GM23338 (cell line): ENCODE results near the gene MLKL. TPM values are rescaled to one million over a fixed set of nuclear protein-coding genes. Genes with fewer than 3 reads are reported as not detected.

Experiments used
- ATAC-seq: fragments of 200-7000 bp; cut with Tn5 transposase; 3 replicates; pipeline ENCODE4 v1.9.1; 2020
- DNase-seq: peaks from one replicate; pipeline ENCODE4 v3.0.0-alpha.2; 2015; ENCODE audit warnings: low spot score
- H2AFZ ChIP-seq: fragments of 200-600 bp; sonication (generic); 2 replicates; pipeline ENCODE4 v1.8.0; 2016; ENCODE audit warnings: antibody characterized with exemption, mild to moderate bottlenecking, moderate library complexity
- H3F3A ChIP-seq: fragments of 200-600 bp; sonication (generic); replicated peaks from 2 replicates; pipeline ENCODE4 v1.8.0; 2017; ENCODE audit warnings: antibody characterized with exemption, mixed run types, low read depth
- H3K27ac ChIP-seq: fragments of 200-600 bp; sonication (generic); 2 replicates; pipeline ENCODE4 v1.6.1; 2016; ENCODE audit warnings: low read depth
- H3K27me3 ChIP-seq: fragments of 200-600 bp; sonication (generic); 2 replicates; pipeline ENCODE4 v1.8.0; 2016; ENCODE audit warnings: mild to moderate bottlenecking, mixed run types, moderate library complexity; ENCODE audit not compliant: insufficient read depth
- H3K36me3 ChIP-seq: fragments of 200-600 bp; sonication (generic); 2 replicates; pipeline ENCODE4 v1.8.0; 2016; ENCODE audit warnings: mild to moderate bottlenecking; ENCODE audit not compliant: insufficient read depth
- H3K4me1 ChIP-seq: fragments of 200-600 bp; sonication (generic); 2 replicates; pipeline ENCODE4 v1.8.0; 2016; ENCODE audit warnings: mild to moderate bottlenecking, moderate library complexity; ENCODE audit not compliant: insufficient read depth
- H3K4me2 ChIP-seq: fragments of 200-600 bp; sonication (generic); 2 replicates; pipeline ENCODE4 v1.7.1; 2017; ENCODE audit warnings: mixed run types
- H3K4me3 ChIP-seq: fragments of 200-600 bp; sonication (generic); 2 replicates; pipeline ENCODE4 v1.6.1; 2016; ENCODE audit warnings: mixed run types
- H3K79me2 ChIP-seq: fragments of 200-600 bp; sonication (generic); replicated peaks from 2 replicates; pipeline ENCODE4 v1.8.0; 2017; ENCODE audit warnings: mild to moderate bottlenecking; ENCODE audit not compliant: insufficient read depth
- H3K9me2 ChIP-seq: fragments of 200-600 bp; sonication (generic); 2 replicates; pipeline ENCODE4 v1.8.0; 2017; ENCODE audit not compliant: insufficient read depth
- H4K20me1 ChIP-seq: fragments of 200-600 bp; sonication (generic); replicated peaks from 2 replicates; pipeline ENCODE4 v1.8.0; 2017; ENCODE audit warnings: mild to moderate bottlenecking; ENCODE audit not compliant: insufficient read depth
- H3K27ac Mint-ChIP-seq: 2 replicates; pipeline ENCODE4 v1.8.0; 2020; ENCODE audit warnings: inconsistent platforms, mild to moderate bottlenecking, moderate library complexity, mixed read lengths
- H3K27me3 Mint-ChIP-seq: 3 replicates; pipeline ENCODE4 v1.8.0; 2022; ENCODE audit warnings: low read depth, mild to moderate bottlenecking, moderate library complexity, mixed read lengths, inconsistent platforms; ENCODE audit not compliant: insufficient read depth, poor library complexity
- H3K36me3 Mint-ChIP-seq: 3 replicates; pipeline ENCODE4 v1.8.0; 2021; ENCODE audit warnings: low read depth, mild to moderate bottlenecking, inconsistent platforms, moderate library complexity, mixed read lengths
- H3K4me1 Mint-ChIP-seq: 3 replicates; pipeline ENCODE4 v1.8.0; 2020; ENCODE audit warnings: mild to moderate bottlenecking, inconsistent platforms, mixed read lengths
- H3K4me3 Mint-ChIP-seq: 3 replicates; pipeline ENCODE4 v1.8.0; 2021; ENCODE audit warnings: moderate library complexity, mild to moderate bottlenecking, inconsistent platforms, mixed read lengths
- H3K9me3 Mint-ChIP-seq: 3 replicates; pipeline ENCODE4 v1.8.0; 2020; ENCODE audit warnings: moderate library complexity, mild to moderate bottlenecking, inconsistent platforms, mixed read lengths
- CREB1 ChIP-seq: fragments of 250-450 bp; sonication (Bioruptor Pico); IDR thresholded peaks from 2 replicates; pipeline ENCODE4 v1.5.0; 2020; ENCODE audit warnings: low read depth, mild to moderate bottlenecking, moderate library complexity
- JUNB ChIP-seq: IDR thresholded peaks from one replicate; pipeline ENCODE4 v1.6.1; 2016; ENCODE audit warnings: antibody characterized with exemption; ENCODE audit not compliant: unreplicated experiment
- NANOG ChIP-seq: IDR thresholded peaks from 2 replicates; pipeline ENCODE4 v1.6.1; 2016; ENCODE audit warnings: antibody characterized with exemption, borderline replicate concordance
- REST ChIP-seq: IDR thresholded peaks from one replicate; pipeline ENCODE4 v1.6.1; 2018; ENCODE audit warnings: antibody characterized with exemption; ENCODE audit not compliant: unreplicated experiment
- polyA plus RNA-seq: library from polyadenylated mRNA; unstranded; fragments of >200 nt; fragmentation: Nextera tagmentation; extraction: Ambion mirVana; gene quantifications from 2 replicates; pipeline ENCODE4 v1.2.1, GENCODE V29; 2016
- total RNA-seq: library from RNA; depleted of rRNA; stranded (reverse); fragments of >200 nt; shearing (Covaris generic); gene quantifications from 2 replicates; pipeline ENCODE4 v1.2.3, GENCODE V29; 2014
- TF ChIP-seq, protein P1 (sequence below): IDR thresholded peaks from 2 replicates; pipeline ENCODE4 v1.6.1; 2016; ENCODE audit warnings: antibody characterized with exemption

The MLKL gene
- total and polyA plus RNA-seq, 2 experiments from 2014 or later = 5.1 to 9.7 TPM

DNA sequence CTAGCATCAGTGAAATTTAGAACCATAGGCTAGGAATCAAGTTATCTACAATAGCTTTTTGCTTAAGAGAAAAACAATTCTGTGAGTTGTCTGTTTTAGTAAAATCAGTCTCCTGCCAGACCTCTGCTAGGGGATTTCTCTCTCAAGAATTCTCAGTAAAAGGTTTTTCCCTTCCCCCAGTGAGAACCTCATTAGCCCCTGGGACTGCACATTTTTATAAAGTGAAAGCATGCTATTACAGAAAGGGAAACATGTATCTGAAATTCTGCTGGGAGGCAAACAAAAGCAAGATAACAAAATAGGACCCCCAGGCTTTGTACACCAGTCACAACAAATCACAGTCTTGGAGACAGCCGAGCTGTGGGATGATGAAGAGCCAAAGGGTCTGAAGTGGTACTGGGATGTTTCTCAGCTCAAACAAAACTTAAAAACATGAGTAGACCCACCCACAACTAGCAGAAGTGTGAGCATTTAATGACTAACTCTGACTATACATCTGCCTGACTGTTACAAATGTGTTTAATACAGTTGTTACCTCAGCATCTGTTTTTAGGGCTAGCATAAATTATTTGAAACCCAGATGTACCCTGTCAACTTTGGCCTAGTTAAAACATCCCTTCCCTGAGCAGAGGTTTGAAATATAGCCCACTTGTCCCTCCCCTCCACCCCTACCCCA is 73.8 kb downstream of the MLKL start (continued):
- TF ChIP-seq REST (no peak), CREB1 (CRISPR knock-in tag) (no peak), JUNB (no peak), NANOG (no peak)
- TF ChIP-seq, protein P1, sequence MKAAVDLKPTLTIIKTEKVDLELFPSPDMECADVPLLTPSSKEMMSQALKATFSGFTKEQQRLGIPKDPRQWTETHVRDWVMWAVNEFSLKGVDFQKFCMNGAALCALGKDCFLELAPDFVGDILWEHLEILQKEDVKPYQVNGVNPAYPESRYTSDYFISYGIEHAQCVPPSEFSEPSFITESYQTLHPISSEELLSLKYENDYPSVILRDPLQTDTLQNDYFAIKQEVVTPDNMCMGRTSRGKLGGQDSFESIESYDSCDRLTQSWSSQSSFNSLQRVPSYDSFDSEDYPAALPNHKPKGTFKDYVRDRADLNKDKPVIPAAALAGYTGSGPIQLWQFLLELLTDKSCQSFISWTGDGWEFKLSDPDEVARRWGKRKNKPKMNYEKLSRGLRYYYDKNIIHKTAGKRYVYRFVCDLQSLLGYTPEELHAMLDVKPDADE = no peak

DNA sequence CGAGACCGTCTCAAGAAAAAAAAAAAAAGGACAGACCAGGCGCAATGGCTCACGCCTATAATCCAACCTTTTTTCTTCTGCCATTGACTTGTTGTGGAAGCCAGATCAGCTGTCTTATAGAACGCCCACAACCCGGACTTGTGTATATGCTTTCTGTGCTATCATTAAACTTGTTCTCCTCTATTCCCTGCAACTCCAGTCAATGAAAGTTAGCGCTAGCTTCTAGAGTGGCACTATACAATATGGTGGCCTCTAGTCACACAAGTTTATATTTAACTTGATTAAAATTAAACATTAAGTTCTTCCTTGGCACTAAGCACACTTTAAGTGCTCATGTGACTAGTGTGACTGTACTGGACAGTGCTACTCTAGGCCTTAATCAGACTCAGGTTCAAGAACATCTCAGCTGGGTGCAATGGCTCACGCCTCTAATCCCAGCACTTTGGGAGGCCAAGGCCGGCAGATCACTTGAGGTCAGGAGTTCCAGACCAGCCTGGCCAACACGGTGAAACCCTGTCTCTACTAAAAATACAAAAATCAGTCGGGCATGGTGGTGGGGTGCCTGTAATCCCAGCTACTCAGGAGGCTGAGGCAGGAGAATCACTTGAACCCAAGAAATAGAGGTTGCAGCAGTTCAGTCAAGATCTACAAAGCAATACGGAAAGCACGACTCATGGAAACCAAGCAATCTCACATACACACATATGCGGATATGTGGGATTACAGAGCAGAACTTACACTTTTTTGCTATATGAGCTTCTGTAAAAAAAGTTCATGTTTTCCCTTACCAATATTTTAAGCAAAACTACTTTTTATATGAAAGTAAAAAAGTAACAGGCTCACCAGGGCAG is 74.9 kb downstream of the MLKL start:
- Histone ChIP-seq H3K4me3 (no peak overlapping the region), H3F3A (peaks cover 19% of the 10 kb centered on the region), H3K36me3 (peaks cover 87% of the 10 kb centered on the region), H3K9me2 (no peaks in the 10 kb centered on the region), H3K4me2 (no peak overlapping the region), H2AFZ (no peak overlapping the region), H3K4me1 (peaks cover 10% of the 10 kb centered on the region), H3K27me3 (no peaks in the 10 kb centered on the region), H3K27ac (peak overlapping the region; percentile 9; the same call in 1 of the 2 replicates), H4K20me1 (peaks cover 60% of the 10 kb centered on the region), H3K79me2 (peaks cover 13% of the 10 kb centered on the region; the same call in 1 of the 2 replicates)
- Mint-ChIP-seq H3K4me3 (no peak overlapping the region), H3K9me3 (no peaks in the 10 kb centered on the region), H3K36me3 (peaks cover 99% of the 10 kb centered on the region), H3K27ac (no peak overlapping the region), H3K4me1 (peaks cover 16% of the 10 kb centered on the region; the same call in 2 of the 3 replicates), H3K27me3 (peaks cover 1% of the 10 kb centered on the region)
- ATAC-seq (no peak), DNase-seq (no peak)
- TF ChIP-seq NANOG (no peak), REST (no peak)
